Measurements from ENCODE around the gene NLGN1.

NLGN1 gene

DNA sequence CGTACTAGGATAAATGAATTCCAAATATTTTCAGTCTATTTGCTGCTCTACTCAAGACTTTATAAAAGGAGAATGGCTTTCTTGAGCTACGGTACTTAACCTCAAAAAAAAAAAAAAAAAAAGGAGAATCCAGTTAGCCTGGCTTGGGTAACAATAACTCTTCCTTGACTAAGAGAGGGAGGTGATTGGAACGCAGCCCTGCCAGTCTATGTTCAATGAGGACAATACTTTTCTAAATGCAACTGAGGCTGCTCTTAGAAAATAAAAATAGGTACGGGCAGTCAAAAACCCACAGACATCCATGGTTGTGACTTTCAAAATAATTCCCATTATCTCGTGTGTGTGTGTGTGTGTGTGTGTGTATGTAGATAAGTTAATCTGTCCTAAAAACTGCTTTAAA lies 799.9 kb downstream of the NLGN1 start:
- TF ChIP-seq SIN3A (IDR thresholded peaks at IDR 0.05; ENCODE audit: borderline replicate concordance, insufficient read depth, low read length): no peak
- TF ChIP-seq POLR2AphosphoS5 (IDR thresholded peaks at IDR 0.05; ENCODE audit: low read depth, low read length): no peak
- no peak for TF ChIP-seq REST (IDR thresholded peaks at IDR 0.05; ENCODE audit: insufficient read depth in 1 of 2, low read depth in 2 of 2, low read length in 2 of 2)
- TF ChIP-seq TAF1 (IDR thresholded peaks at IDR 0.05; ENCODE audit: borderline replicate concordance, insufficient read depth, low read length): no peak
- TF ChIP-seq FOXP2 (optimal IDR thresholded peaks at IDR 0.05; ENCODE audit: borderline replicate concordance, extremely low read depth, extremely low read length, insufficient read depth): no peak

DNA sequence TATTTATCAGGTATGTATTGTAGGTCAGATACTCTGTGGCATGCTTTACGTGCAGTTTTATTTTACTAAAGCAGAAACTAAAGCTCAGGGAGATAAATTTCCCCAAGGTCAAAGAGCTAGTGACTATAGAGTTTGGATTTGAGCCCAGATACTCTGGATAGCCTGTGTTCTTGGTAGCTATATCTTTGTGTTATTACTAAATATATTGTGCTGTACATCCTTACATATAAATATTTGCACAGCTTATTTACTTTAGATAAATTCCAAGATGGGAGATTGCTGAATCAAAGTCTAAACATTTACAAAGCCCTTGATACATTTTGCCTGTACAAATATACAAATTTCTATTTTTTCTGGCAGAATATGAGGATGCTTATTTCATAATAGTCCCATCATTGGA lies 800.7 kb downstream of the NLGN1 start:
- TF ChIP-seq POLR2AphosphoS5 (IDR thresholded peaks at IDR 0.05; ENCODE audit: low read depth, low read length) (no peak), FOXP2 (optimal IDR thresholded peaks at IDR 0.05; ENCODE audit: borderline replicate concordance, extremely low read depth, extremely low read length, insufficient read depth) (no peak), REST (IDR thresholded peaks at IDR 0.05; ENCODE audit: insufficient read depth in 1 of 2, low read depth in 2 of 2, low read length in 2 of 2) (no peak), SIN3A (IDR thresholded peaks at IDR 0.05; ENCODE audit: borderline replicate concordance, insufficient read depth, low read length) (no peak), TAF1 (IDR thresholded peaks at IDR 0.05; ENCODE audit: borderline replicate concordance, insufficient read depth, low read length) (no peak)

- no peak for TF ChIP-seq FOXP2 (optimal IDR thresholded peaks at IDR 0.05; ENCODE audit: borderline replicate concordance, extremely low read depth, extremely low read length, insufficient read depth)
- no peak for TF ChIP-seq SIN3A (IDR thresholded peaks at IDR 0.05; ENCODE audit: borderline replicate concordance, insufficient read depth, low read length)
- no peak for TF ChIP-seq POLR2AphosphoS5 (IDR thresholded peaks at IDR 0.05; ENCODE audit: low read depth, low read length)
- TF ChIP-seq TAF1 (IDR thresholded peaks at IDR 0.05; ENCODE audit: borderline replicate concordance, insufficient read depth, low read length): no peak
- no peak for TF ChIP-seq REST (IDR thresholded peaks at IDR 0.05; ENCODE audit: insufficient read depth in 1 of 2, low read depth in 2 of 2, low read length in 2 of 2)
Measured at GRCh38 chr3:174199696-174200095, 802.2 kb downstream of the NLGN1 start.

- no peak for TF ChIP-seq REST (IDR thresholded peaks at IDR 0.05; ENCODE audit: insufficient read depth in 1 of 2, low read depth in 2 of 2, low read length in 2 of 2)
- no peak for TF ChIP-seq POLR2AphosphoS5 (IDR thresholded peaks at IDR 0.05; ENCODE audit: low read depth, low read length)
- no peak for TF ChIP-seq SIN3A (IDR thresholded peaks at IDR 0.05; ENCODE audit: borderline replicate concordance, insufficient read depth, low read length)
- no peak for TF ChIP-seq FOXP2 (optimal IDR thresholded peaks at IDR 0.05; ENCODE audit: borderline replicate concordance, extremely low read depth, extremely low read length, insufficient read depth)
- no peak for TF ChIP-seq TAF1 (IDR thresholded peaks at IDR 0.05; ENCODE audit: borderline replicate concordance, insufficient read depth, low read length)
Measured at GRCh38 chr3:174202116-174202515, 804.6 kb downstream of the NLGN1 start.

- TF ChIP-seq TAF1 (IDR thresholded peaks at IDR 0.05; ENCODE audit: borderline replicate concordance, insufficient read depth, low read length): no peak
- TF ChIP-seq REST (IDR thresholded peaks at IDR 0.05; ENCODE audit: insufficient read depth in 1 of 2, low read depth in 2 of 2, low read length in 2 of 2): no peak
- TF ChIP-seq FOXP2 (optimal IDR thresholded peaks at IDR 0.05; ENCODE audit: borderline replicate concordance, extremely low read depth, extremely low read length, insufficient read depth): no peak
- no peak for TF ChIP-seq POLR2AphosphoS5 (IDR thresholded peaks at IDR 0.05; ENCODE audit: low read depth, low read length)
- no peak for TF ChIP-seq SIN3A (IDR thresholded peaks at IDR 0.05; ENCODE audit: borderline replicate concordance, insufficient read depth, low read length)
Measured at GRCh38 chr3:174202561-174202960, 805.0 kb downstream of the NLGN1 start.
